HG03575 (cell line): ENCODE results near the gene UBTD2.
"Not testable (repeated sequence)": the region's sequence is repeated elsewhere in the genome, so short reads cannot be mapped to it uniquely, and the experiment has no call there.

ENCODE experiments used
- ATAC-seq: cut with Tn5 transposase; IDR thresholded peaks from one replicate; pipeline ENCODE4 v1.9.1; 2021; ENCODE audit not compliant: unreplicated experiment, insufficient number of reproducible peaks, low FRiP score; ENCODE audit errors: extremely low read depth

Gene UBTD2

DNA sequence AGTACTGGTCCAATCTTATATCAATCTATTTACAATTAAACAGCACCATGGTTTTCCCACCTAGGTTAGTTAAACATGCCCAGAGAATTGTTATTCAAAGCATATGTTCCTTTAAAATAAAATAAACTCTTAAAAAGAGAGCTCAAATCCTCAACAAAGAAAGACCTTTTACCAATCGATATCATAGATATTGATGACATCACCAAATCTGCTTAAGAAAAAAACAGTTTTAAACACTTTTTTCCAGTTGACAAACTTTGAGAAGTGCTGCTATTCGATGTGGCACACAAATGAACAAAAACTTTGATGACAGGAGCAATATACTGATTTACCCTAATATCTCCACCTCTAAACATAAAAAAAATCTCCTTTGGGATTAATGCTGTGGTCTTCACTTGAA, 73.8 kb downstream of the UBTD2 start:
- ATAC-seq: no peak

DNA sequence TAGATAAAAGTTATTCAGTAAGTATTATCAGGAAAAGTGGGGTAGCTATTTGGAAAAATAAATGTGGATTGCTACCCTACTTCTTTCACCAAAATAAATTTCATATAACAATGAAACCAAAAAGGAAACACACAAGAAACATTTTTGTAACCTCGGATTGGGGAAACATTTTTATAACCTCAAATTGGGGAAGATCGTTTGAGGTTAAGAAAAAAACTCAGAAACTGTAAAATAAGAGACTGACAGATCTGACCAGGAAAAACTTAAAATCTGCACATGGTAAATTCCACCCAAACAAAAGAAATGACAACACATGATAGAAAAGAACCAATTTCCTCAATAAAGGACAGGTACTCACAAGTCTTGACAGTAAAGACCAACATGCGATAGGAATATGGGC, 76.1 kb downstream of the UBTD2 start:
- no peak for ATAC-seq

DNA sequence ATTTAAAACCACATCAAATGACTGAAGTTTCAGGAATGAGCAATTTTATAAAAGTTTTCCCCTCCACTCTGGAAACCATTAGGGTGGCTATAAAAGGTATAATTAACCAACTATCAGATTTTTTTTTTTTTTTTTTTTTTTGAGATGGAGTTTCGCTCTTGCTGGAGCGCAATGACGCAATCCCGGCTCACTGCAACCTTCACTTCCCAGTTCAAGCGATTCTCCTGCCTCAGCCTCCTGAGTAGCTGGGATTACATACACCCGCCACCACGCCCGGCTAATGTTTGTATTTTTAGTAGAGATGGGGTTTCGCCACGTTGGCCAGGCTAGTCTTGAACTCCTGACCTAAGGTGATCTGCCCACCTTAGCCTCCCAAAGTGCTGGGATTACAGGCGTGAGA, 77.6 kb downstream of the UBTD2 start:
- ATAC-seq: not testable (repeated sequence)

DNA sequence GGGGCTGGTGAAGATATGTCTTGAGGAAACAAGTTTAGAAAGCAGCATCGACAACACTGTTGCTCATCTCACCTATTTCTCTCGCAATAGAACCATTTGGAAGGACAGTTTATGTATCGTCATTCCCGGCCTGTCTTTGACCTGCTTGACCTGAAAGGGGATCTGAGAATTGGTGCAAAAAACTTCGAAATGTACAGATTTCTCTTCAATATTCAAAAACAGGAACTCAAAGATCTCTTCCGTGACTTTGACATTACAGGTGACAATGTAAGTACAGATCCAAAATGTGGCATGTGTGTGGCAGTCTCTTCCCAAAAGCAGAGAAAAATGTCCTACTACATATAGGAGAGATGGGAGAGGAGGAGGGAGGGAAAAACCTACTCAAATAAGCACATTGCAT, 83.1 kb downstream of the UBTD2 start:
- no peak for ATAC-seq

DNA sequence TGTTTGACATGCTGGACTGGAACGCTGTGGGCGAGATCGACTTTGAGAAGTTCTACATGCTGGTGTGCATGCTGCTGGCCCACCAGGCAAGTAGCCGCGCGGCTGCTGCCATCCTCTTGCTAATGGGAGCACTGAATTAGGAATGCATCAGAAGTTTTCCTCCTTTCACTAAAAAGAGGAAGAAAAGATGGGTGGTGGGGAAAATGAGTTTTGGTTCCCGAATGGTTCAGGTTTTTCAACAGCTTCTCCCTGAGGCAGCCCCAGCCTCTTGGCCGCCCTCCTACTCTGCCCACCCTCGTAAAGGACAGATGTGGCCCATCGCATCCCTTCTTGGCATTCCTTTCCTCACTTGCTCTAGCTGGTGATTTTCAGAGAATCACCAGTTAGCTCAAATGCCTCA, 84.1 kb downstream of the UBTD2 start:
- ATAC-seq: no peak

DNA sequence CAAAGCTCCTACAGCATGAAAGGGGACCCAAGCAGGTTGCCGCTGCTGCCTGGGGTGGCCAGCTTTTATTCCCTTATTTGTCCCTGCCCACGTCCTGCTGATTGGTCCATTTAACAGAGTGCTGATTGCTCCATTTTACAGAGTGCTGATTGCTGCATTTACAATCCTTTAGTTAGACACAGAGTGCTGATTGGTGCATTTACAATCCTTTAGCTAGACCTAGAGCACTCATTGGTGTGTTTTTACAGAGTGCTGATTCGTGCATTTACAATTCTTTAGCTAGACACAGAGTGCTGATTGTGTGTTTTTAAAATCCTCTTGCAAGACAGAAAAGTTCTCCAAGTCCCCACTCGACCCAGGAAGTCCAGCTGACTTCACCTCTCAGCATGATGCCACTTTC, 85.8 kb downstream of the UBTD2 start:
- not testable (repeated sequence) for ATAC-seq

DNA sequence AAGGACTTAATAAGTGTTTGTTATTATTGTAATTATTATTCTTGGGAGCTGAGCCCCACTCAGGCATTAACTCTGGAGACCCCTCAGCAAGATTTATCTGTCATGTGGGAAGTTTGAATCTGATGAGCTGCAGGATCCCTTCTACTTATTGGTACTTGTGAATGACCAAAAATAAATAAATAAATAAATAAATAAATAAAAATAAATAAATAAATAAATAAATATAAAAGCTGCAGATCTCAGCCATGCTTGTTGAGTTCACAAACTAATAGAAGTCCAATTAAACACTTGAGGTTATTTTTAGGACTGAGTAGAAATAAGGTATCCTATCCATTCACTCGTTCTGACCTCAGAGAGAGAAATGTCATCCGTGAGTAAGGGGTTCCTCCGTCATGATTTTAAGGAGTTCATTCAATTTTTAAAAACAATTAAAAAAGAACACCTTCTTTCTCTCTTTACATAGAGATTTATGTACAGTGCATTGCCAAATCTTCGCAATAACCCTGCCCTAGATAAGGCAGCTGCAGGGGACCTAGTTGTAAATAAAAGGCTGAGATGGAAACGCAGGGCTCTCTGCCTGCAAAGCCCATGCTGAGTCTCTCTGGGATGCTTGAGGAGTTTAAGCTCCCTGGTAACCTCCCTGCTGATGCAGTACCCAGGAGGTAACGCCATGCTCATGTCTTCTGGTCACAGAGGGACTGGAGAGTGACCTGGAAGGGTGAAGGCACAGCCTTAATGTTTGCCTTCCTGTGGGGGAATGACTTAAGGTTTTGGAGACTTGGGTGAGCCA, 88.4 kb downstream of the UBTD2 start:
- ATAC-seq: no peak

DNA sequence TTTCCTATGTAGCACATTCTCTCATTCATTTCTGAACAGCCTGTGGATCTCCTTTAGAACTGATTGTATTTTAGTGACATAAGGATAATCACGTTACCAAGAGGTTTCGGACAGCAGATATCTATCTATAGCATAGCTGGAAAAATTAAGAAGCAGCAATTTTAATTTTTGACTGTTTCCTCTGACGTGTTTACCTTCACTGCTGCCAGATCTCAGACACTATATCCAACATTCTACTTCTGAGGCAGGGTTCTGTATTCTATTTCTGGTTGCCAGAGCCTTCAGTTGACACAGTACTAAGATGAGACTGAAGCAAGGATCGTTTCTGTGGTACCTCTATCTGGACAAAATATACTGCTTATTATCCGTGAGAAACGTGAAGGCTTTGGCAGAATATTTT, 89.7 kb downstream of the UBTD2 start, which contains the start of gene EFCAB9:
Gene EFCAB9, plus strand, starts transcription at position 301 of the 400 bp plus-strand sequence. Its CDS starts 1 bp downstream, at position 302.
- ATAC-seq: no peak

DNA sequence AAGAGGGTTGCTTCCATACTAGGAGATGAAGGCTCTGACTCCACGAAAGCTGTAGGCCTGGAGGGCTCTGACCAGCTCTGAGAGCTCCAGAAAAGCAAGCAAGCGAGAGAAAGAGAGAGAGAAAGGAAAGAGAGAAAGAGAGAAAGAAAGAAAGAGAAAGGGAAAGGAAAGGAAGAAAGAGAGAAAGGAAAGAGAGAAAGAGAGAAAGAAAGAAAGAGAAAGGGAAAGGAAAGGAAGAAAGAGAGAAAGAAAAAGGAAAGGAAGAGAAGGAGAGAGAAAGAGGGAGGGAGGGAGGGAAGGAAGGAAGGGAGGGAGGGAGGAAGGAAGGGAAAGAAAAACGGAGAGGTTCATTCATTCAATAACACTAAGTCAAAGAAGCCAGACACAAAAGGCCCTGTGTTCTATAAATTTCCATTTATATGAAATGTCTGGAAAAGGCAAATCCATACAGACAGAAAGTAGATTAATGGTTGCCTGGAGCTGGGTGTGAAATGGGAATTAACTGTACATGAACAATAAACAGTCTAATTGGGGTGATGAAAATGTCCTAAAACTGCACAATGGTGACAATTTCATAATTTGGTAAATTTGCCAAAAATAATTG, 93.8 kb downstream of the UBTD2 start:
- ATAC-seq: no peak

DNA sequence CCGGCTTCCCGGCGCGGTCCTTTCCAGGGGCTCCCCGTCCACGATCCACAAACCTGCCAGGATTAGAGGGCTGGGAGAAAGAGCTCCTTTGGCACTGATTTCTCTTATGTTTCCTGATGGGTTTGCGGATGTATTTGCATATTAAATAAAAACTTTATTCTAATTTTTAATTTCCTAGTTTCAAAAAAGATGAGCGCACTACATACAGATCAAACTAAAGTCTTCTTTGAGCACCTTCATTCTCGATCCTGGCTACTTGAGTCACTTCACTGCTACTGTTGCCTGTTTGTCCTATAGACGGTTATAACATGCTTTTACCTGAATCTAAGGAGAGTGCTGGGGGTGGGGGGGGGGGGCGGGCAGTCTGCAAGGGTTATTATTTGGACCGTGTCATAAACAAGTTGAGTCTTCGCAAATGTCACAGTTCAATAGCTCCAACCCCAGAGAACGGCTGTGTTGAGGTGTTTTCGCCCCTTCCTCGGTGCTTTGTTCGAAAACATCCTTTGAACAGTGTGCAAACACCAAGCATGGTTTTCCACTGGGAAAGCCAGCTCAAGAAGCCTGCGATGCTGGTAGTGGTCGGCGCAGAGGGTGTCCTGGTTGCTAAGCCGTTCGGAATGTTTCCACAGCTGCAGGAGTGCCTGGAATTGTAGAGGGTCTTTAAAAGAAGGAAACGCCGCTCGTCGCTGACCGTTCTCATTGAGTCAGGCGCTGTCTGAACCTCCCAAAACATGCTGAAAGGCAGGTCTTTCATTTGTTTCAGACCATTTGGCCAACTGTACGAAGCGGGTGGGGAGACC, 94.5 kb downstream of the UBTD2 start:
- ATAC-seq: no peak

DNA sequence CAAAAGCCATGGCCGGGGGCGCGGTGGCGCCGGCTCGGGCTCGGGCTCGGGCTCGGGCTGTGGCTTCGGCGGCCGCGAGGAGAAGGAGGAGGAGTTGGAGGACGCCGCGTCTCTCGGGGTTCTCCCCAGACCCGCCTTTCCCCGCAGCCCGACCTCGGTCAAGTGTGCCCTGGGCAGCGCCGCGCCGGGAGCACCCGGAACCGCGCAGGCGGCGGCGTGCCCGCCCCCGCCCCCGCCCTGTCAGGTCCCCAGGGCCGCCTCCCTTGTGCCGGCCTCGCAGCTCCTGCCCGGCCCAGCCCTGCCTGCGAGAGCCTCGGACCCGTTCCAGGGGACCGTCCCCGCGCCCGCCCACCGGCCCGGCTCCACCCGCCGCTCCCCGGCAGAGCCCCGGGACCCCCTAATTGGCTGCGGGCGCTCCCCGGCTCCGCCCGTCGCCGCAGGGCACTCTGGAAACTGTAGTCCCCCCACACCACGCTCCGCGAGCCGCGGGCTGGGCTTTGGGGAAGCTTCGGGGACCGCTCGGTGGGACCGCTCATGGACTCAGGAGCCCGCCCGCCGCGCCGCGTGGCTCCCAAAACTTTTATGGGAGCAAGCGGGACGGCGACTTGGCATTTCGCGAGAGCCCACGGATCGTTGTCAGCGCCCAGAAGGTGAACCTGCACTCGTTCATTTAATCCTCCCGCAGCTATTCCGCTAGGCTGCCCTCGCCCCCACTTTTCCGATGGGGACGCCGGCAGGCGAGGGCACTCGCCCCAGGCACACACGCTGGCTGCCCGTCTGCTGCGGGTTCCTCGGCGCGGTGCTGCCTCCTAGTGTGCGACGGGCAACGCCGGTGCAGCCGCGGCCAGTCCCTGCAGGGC, 95.3 kb downstream of the UBTD2 start, which contains the start of gene STK10:
Gene STK10, minus strand, starts transcription at position 192 of the 860 bp plus-strand sequence. Its CDS starts 182 bp downstream, at position 10.
- peak; percentile 40 for ATAC-seq

DNA sequence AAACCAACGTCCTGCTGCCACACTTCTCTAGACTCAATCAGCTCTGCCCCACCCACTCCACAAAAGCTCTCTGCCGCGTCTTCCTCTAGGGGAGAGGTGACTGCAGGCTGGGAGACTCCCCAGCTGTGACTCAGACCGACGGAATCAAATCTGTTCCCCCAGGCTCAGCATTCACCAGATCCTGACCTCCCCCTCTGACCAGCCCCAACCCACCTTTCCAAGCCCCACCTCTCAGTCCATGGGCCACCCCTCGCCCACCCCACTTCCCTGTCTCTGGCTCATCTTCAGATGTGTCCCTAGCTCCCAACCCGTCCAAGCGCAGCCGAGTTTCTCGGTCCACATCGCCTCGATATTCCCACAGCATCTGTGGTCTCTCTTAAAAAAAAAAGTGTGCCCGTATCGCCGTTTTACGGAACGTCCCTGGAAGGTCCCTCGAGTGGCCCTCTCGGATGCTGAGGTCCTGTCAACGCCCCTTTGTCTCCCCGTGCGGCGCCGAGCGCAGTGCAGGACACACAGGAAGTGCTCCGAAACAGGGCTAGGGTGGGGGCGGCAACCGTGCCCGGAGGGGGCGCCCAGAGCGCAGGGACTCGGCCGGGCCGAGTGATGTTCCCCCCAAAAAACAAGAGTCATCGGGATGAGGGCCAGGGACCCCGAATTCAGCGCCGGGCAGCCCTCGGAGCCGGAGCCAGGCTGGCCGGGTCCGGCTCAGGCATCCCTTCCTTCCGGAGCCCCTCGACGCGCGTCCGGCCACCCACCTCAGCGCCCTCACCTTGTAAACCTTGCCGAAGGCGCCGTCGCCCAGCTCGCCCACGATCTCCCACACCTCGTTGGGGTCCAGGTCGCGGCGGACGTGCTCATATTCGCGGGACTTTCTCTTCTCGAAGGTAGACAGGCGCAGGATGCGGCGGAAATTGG, 96.2 kb downstream of the UBTD2 start:
- no peak for ATAC-seq

DNA sequence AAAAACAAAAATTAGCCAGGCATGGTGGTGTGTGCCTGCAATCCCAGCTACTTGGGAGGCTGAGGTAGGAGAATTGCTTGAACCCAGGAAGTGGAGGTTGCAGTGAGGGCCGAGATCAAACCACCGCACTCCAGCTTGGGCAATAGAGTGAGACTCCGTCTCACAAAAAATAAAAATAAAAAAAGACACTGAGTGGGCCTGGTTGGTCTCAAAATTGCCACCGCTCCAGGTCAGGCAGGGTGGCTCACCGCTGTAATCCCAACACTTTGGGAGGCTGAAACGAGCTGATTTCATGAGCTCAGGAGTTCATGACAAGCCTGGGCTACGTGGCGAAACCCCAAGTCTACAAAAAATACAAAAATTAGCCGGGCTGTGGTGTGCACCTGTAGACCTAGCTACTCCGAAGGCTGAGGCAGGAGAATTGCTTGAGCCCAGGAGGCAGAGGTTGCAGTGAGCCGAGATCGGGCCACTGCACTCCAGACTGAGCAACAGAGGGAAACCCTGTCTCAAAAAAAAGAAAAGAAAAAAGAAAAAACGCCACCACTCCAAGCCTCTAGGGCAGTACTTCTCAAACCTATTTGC, 97.4 kb downstream of the UBTD2 start:
- ATAC-seq: no peak

DNA sequence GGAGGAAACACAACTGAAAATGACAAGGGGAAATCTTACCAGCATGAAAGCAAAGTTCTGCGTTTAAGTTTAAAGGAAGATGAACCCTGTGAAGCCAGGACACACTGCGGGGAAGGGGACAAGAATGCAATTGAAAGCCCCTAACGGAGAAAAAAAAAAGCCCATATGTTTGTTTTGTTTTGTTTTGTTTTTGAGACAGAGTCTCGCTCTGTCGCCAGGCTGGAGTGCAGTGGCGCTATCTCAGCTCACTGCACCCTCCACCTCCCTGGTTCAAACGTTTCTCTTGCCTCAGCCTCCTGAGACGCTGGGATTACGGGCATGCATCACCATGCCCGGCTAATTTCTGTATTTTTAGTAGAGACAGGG, 98.5 kb downstream of the UBTD2 start:
- no peak for ATAC-seq

DNA sequence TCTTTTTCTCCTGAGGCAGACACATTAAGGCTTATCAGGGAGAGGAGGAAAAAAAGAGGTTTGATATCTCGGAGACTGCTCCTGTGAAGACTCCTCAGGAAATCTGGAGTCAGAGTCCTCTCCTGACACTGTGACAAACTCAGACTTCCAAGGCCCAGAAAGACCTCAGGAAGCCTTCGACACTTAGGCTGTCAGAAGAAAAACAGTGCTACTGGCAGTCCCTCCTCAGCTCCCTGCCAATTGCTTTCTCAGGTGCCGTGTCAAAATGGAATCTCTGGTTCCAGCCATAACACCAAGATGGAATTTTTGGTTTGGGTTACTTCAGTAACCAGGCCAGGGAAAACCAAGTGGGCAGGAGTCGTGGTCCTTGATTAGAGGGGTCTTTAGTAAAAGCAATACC, 99.7 kb downstream of the UBTD2 start:
- ATAC-seq: no peak

DNA sequence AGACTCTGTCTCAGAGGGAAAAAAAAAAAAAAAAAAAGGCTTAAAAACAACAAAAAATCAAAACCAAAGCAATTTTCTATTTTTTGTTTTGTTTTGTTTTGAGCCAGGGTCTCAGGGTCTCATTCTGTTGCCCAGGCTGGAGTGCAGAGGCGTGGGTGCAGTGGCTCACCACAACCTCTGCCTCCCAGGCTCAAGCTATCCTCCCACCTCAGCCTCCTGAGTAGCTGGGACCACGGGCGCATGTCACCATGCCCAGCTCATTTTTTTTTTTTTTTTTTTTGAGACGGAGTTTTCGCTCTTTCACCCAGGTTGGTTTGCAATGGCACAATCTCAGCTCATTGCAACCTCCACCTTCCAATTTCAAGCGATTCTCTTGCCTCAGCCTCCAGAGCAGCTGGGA, 101.3 kb downstream of the UBTD2 start:
- ATAC-seq: no peak

DNA sequence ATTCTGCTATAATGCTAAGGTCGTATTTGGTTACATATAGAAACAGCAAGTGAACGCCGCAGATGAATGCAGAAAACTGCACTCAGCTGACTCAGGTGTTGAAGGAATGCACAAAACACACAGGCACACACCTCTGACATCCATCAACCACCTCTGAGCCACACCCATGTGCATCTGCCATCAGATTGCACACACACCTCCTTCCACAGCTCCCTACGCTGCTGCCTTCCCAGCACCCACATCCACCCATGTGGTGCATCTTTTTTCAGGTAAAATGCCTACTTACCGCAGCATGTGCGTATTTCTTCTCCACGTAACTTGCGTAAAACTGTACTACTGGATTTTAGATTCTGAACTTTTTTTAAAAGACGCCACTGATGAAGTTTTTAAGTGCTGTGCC, 102.6 kb downstream of the UBTD2 start:
- no peak for ATAC-seq
